GM18508 (cell line): Measurements from ENCODE around the gene GGTA1.

Source experiments
- ATAC-seq: cut with Tn5 transposase; IDR thresholded peaks from one replicate; pipeline ENCODE4 v1.9.1; 2021; ENCODE audit warnings: moderate number of reproducible peaks; ENCODE audit not compliant: insufficient read depth, unreplicated experiment

GGTA1 gene

DNA sequence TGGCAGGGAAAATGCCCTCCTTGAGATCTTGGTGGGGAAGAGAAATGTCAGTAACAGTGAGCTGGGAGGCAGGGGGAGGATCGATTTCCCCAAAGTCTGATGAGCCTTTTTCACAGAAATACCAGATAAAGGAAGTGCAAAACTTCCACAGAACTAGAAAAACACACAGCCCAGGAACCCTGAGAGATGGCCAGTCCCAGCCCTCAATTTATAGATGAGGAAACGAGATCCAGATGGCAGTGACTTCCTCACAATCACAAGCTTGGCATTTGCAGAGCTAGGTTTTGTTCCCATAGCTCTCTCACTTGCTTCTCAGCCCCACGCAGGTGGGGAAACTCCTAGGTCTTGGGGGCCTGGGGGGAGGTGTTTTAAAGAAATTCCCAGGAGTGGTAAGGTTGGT is 3.8 kb upstream of the GGTA1 start:
- no peak for ATAC-seq

GRCh38 chr9:121500165-121500478 is 478 bp upstream of the GGTA1 start:
- no peak for ATAC-seq

DNA sequence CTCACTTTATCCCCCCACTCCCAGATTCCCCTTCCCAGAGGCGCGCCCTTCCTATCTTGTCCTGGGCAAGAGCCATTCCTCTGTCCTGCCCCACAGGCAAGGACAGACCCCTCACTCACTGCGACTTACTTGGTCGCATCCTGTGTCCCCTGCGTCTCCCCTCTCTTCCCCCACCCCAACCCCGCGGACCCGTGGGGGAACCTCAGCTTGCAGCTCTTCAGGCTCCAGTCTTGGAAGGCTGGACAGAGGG is 542 bp downstream of the GGTA1 start:
- ATAC-seq: no peak

GRCh38 chr9:121498487-121499176 is 1.0 kb downstream of the GGTA1 start:
- no peak for ATAC-seq

DNA sequence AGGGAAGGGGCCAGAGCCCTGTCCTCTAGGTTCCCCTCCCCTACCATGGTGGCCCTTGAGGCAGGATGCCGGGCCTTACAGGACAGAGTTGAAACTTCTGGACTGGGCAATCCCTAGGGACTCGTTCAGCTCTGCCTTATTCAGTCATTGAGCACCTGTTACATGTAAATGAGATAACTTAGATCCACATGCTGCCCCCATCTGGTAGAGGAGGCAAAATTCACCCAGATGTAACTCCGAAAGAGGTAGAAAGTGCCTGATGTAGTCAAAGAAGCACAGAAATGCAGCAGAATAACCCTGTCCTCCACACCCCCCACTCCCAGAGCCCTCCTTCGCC is 1.5 kb downstream of the GGTA1 start:
- peak; percentile 63 for ATAC-seq

DNA sequence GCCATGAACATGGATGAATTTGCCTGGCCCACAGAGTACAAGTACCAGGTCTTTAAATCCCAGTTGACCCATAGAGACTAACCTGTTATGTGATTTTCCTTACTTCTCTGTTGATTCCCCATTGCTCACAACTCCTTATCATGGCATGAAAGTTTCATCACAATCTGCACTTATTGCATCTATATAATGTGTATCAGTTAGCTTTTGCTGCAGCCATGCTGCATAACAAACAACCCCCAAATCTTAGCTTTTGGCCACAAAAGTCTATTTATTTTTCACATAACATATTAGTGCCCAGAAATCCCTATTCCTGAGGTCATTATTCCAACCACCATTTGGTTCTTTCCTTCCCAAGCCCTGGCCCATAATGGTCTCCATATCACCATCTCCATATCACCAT is 3.7 kb downstream of the GGTA1 start:
- ATAC-seq: no peak

- no peak for ATAC-seq
These were observed 5.5 kb downstream of the GGTA1 start for GRCh38 chr9:121494192-121494591.

DNA sequence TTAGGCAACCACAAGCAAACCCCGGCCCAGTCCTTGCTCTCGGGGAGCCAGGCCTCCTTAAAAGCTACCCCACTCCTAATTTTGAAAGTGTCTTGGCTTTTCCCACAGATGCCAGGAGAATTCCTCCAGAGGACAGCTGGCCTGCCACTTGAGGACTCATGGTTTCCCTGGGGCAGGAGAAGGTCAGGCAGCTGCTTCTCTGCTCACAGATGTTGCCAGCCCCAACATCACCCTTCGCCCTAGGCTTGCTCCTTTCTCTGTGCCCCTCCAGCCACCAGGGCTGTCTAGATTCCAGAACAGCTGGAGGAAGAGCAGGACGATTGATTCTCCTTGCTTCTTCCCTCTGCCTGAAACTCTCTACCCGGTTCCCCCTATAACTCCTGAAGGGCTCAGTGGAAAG is 8.5 kb downstream of the GGTA1 start:
- ATAC-seq: no peak

DNA sequence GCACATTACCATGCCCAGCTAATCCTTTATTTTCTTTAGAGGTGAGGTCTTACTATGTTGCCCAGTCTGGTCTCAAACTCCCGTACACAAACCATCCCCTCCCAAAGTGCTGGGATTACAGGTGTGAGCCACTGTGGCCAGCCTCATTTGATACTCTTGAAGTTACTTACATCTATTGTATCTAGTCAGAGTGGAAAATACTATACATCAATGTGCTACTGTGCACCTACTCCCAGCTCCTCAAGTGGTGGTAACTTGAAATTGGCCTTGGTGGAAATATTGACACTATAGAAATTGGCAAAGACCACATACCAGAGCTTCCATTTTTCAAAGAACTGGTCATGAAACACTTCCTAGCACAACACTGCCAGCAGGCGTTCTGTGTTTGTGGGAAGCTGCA is 10.3 kb downstream of the GGTA1 start:
- no peak for ATAC-seq

DNA sequence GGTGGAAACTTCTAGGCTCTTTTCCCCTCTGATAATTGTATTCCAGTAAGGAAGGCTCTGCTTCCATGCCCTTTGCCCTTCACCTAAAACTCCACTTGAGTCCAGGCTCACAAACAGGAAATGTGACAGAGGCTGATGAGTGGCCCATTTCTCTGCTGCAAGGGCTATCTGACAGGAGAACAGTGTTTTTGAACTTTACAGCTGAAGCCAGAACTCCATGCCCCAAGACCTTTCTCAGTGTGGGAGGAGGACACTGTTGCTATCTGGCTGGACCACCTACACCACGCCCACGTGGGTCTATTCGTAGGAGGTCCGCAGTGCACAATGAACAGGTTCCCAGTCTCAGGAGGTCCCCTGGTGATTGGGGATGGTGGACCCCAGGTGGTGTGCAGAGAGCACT is 13.6 kb downstream of the GGTA1 start:
- ATAC-seq: no peak

DNA sequence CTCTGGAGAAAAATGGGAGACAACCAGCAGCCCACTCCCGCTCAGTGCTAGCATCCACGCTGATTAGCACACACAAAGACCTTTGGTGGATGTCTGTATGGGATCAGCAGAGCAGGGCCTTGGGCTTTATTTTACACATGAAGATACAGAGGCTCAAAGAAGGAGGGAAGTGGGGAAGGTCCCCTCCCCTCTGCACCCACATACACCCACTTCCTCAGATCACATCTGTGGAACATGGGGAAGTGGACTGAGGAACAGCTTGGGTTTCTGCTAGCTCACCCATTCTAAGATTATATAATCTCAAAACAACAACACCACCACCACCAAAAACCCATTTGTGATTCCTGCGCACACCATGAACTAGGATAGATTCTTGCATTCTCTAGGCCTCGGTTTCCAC is 14.0 kb downstream of the GGTA1 start:
- no peak for ATAC-seq

GRCh38 chr9:121484651-121485446 is 14.8 kb downstream of the GGTA1 start:
- no peak for ATAC-seq

DNA sequence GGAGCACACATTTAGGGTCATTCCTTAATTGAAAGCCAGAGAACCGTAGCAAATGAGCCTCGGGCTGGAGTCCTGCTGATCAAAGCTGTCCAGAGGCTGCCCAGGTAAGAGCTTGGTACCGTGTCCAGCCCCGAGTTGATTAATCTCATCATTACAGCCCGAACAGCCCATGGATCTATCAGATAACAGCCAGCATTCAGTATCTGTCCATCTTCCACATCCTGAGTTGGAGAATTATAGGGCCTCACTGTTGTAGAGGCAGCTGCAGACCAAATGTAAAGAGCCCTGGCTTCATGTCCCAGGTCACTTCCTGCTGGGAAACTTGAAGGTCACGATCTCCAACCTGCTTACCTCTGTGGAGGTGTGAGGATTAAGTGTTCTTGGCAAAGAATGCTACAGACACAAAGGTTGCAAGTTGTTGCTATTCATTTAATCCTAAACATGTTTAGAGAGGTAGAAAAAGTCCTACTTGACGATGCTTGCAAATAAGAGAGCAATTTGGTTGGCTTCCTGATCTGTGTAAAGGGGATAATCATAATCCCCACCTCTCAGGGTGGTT is 16.1 kb downstream of the GGTA1 start:
- no peak for ATAC-seq

GRCh38 chr9:121483049-121483448 is 16.6 kb downstream of the GGTA1 start:
- no peak for ATAC-seq

GRCh38 chr9:121478816-121479676 is 20.6 kb downstream of the GGTA1 start:
- ATAC-seq: no peak

- ATAC-seq: no peak
These were observed 23.5 kb downstream of the GGTA1 start for GRCh38 chr9:121476156-121476555.

DNA sequence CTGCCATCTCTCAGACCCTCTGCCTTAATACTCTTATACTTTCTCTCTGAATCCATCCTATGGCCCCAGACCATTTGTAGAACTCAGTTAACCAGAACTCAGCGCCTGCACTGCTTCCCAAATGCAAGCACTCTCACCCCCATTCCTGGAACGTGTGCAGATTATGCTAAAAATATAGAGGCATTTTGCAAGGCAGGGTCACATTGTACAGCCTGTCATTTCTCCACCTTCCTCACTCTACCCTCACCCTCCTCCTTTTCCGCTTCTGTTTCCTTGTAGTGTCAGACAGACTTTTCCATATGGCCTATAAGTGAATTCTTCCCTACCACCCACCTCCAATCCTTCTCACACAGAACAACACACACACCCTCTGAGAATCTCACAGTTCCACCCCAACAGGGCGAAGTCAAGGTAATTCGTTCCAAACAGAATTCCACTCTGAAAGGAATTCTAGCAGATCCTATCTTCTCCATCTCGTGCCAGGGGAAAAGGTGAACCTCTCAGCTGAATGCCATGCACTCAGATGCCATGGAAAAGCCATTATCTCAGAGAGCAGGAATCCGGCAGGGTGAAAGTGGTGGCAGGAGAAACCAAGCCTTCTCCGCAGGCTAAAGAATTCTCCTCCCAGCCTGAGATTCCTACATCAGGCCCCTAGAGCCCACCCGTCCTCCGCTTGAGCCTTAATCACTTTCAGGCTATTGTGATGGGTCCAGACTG is 25.3 kb downstream of the GGTA1 start:
- no peak for ATAC-seq

DNA sequence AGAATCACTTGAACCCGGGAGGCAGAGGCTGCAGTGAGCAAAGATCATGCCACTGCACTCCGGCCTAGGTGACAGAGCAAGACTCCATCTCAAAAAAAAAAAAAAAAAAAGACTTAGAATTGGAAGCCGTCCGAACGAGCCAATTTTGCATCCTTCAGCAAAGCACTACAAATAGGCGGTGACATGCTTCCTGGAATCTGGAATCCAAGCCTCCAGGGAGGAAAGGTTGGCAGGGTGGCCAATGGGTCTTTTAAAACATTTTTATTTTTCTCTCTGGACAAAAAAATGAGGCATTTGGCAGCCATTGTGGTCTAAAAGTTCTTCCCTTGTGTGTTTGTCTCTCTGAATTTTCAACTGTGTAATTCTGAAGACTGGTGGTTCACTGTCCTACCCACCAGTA is 26.4 kb downstream of the GGTA1 start:
- no peak for ATAC-seq

GRCh38 chr9:121472446-121472845 is 27.2 kb downstream of the GGTA1 start:
- no peak for ATAC-seq

- ATAC-seq: no peak
These were observed 33.5 kb downstream of the GGTA1 start for GRCh38 chr9:121466142-121466541.

DNA sequence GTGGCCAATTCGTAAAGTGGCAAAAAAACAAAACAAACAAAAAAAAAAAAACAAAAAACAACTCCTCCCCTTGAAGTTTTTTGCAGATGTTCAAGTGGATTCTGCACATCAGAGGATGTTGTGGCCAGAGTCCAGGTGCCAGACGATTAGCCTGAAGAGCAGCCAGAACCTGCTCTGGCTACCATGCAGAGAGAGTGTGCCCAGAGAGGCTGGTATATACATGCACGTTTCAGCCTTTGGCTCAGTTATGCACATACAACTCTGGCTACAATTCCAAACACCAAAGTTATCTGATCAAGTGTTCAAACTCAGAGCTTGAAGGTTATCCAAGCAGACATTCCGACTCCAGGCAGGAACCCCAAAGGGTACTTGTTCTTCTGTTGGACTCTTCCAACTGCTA is 34.7 kb downstream of the GGTA1 start:
- no peak for ATAC-seq
